CD4-positive, alpha-beta T cell treated with Interleukin-6 at 100 ng/mL for 8 hours (primary cell): ENCODE results near the gene LEFTY1.
"Not testable (repeated sequence)": the region's sequence is repeated elsewhere in the genome, so short reads cannot be mapped to it uniquely, and the experiment has no call there.

Experiments
- DNase-seq: peaks from one replicate; pipeline ENCODE4 v3.0.0-alpha.2; 2020; ENCODE audit warnings: mixed read lengths, low spot score

LEFTY1 gene

GRCh38 chr1:225888289-225888897 is 553 bp downstream of the LEFTY1 start:
- DNase-seq, result no peak

- DNase-seq, result not testable (repeated sequence)
Observed at GRCh38 chr1:225887554-225888288, 1.2 kb downstream of the LEFTY1 start.

GRCh38 chr1:225887030-225887314 is 2.0 kb downstream of the LEFTY1 start:
- DNase-seq, result no peak

DNA sequence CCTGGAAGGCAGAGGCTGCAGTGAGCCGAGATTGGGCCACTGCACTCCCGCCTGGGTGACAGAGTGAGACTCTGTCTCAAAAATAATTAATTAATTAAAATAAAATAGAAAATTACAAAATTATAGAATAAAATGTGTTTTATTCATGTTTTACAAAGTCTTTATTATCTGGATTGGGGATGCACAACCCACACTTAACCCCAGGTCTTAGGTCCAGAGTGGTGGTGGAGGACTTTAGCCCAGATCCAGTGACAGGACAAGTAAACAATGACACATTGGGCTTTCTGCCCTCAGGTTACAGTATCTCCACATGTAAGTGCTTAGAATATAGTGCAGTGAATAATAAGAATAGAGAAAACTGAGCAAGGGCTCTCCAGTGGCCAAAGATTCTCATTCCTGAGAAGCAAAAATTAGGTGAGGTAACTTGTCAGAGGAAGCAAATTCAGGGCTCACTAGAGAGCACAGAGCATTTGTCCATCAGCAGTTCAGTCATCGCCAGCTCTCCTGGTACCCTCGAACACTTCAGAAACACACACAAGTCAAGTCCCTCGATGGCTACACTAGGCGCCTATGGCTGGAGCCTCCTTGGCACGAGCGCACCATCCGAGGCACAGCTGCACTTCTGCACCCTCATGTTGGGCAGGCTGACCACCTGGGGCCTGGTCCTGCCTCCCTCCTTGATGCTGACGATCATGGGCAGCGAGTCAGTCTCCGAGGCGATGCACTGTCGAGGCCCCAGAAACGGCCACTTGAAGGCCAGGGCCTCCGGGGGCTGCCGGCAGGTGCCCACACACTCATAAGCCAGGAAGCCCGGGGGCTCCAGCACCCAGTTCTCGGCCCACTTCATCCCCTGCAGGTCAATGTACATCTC is 2.6 kb downstream of the LEFTY1 start:
- DNase-seq, result no peak

GRCh38 chr1:225885336-225885735 is 3.6 kb downstream of the LEFTY1 start:
- DNase-seq, result no peak

- no peak for DNase-seq
Observed at GRCh38 chr1:225883616-225884265, 5.2 kb downstream of the LEFTY1 start.

DNA sequence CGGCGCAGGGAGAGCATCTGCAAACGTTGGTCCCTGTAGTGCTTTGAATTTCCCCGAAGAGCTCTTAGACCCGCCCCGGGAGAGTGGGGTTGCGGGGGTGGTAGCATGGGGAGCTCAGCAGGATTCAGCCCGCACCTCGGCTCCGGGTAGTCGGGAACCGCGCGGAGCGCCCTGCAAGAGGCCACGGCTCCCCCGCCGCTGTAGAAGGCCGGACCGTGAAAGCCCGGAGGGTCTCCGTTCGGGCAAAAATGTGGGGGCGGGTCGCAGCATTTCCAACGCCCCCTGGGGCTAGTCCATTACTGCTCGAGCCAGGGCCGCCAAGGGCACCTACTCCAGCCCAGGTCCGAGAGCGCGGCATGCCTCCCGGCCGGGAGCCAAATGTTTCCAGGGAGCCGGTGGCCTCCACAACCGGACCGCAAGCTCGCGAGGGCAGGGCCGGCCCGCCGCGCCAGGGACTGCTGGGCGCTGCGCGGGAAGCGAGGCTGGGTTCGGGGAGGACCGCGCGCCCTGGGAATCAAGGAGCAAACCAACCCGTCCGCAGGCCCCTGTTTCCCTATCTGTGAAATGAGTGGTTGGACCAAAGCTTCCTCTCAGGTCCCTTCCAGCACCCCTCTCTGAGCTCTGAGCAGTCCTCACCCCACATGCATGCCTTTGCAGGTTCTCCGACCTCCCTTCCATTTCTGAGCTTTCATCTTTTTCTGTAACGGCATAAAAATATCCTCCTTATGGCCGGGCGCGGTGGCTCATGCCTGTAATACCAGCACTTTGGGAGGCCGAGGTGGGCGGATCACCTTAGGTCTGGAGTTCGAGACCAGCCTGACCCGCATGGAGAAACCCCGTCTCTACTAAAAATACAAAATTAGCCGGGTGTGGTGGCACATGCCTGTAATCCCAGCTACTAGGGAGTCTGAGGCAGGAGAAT is 6.0 kb downstream of the LEFTY1 start:
- DNase-seq, result no peak

DNA sequence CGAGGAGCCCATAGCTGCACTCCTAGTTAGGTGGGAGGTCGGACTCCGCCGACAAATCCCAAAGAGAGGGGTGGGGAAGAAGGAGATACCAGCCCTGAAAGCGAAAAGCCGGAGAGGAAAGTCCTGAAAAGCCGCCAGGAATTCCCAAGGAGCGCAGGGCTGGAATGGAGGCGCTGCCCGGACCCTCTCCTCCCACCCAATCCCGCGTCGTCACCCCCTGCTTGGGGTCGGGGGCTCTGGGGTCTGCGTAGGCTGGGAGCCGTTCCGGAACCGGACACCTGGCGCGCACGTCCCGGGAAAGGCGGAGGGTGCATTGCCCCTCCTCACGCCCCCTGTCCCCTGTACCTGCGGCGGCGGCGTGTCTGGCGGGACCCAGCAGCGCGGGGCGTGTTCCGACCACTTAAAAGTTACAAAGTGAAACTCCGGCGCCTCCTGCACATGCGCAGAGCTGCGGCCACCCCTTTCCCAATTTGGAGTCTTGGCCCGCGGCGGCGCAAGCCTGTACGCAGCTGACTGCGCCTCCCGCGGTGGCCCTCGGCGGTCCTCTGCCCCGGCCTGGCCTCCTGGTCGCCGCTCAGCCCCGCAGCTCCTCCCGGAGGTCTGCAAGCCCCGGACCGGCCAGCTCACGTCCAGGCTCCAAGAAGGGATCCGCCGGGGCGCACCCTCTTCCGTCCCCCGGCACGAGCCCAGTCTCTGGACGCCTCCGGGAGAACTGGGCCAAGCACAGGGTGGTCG is 6.8 kb downstream of the LEFTY1 start, which contains the start of gene TMEM63A:
TMEM63A (minus strand) TSS at position 422 of the 735 bp plus-strand sequence. CDS start 4,800 bp downstream, outside the sequence.
- peak; percentile 88 for DNase-seq

- peak; percentile 67 for DNase-seq
Observed at GRCh38 chr1:225881081-225881958, 7.6 kb downstream of the LEFTY1 start.

DNA sequence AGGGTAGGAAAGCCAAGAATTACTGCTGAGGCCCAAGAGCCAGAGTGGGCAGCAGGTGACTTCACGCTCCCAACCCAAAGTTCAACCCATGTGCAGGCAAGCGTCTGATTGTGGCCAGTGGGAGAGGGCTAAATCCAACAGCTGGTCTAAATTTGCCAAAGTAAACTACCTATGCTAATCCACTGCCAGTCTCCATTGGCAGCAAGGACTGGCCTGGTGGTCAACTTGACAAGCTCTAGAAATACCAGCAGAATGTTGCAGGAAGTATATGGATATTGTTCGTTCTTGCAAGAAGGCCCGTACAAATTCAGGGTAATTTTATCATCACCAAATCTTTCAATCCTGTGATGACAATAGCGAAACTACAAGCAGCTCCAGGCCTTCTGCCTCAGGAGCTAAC is 8.3 kb downstream of the LEFTY1 start:
- no peak for DNase-seq

- no peak for DNase-seq
Observed at GRCh38 chr1:225880222-225880588, 8.7 kb downstream of the LEFTY1 start.

DNA sequence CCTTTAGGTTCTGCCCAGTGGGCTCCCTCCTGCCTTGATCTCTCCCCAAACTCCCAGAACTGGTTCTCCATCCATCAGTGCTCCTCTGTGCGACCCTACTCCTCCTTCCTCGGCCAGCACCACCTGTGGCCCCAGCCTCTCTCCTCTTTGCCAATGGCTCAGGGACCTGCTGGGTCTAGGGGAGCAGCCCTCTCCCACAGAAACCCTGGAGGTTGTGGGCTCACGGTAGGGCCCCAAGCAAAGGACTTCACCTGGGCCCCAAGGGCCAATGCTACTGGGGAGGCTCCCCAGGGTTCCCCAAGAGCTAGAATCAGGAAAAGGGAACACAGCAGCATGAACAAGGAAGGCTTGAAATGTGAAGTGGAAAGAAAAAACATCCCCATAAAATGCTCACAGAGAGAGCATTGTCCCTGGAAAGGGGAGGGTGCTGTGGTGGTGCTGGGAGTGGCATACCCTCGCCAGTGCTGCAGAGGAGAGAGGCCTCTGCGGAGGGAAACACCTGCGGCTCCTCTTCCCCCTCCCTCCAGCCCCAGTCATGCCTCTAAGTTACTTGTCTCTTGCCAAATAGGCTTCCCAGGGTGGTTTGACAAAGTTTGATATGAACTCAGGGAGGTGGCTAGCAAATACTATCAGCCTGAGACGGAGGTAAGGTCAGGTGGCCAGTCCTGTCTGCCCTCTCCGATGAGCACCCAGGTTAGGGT is 9.3 kb downstream of the LEFTY1 start:
- DNase-seq, result no peak

- no peak for DNase-seq
Observed at GRCh38 chr1:225878282-225878681, 10.7 kb downstream of the LEFTY1 start.

DNA sequence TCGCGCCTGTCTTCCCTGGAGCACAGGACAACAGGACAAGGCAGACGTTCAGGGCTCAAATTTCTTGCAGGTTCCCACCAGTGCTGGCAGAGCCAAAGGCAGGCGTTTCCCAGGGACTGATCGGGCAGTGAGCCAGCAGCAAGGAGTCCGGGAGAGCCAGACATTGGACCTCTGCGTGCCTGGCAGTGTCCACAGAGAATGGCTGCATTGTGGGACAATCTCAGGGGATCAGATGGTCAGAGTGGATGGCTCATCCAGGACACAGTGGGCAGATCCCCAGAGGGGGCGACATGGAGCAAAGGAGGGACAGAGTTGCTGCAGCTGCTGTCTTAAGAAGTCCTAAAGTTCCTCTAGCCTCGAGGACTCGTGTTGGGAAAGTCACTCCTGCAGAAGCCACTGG is 11.4 kb downstream of the LEFTY1 start:
- DNase-seq, result no peak

DNA sequence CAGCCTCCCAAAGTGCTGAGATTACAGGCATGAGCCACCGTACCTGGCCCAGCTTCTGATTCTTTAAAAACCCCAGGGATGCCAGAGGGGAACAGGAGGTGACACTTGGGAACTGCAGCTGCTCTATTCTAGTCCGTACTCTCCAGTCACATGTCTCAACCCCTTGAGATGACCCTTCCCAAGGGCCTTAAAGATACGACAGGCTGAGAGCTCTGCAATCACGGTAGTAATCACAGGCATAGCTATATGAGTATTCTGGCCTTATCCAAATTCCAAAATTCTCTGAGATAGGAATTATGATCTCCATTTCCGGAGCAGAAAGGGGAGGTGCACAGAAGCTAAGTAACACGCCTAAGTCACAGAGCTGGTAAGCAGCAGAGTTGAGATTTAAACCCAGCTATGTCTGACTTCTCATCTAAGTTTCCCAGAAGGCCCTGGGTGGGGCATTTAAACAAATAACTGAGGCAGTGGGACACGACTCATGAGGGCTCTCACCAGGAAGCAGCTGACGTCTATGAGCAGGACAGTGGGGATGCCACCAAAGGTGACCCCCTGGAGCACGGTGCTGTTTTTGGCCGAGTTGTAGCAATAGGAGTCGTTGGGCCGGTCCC is 11.9 kb downstream of the LEFTY1 start:
- no peak for DNase-seq

DNA sequence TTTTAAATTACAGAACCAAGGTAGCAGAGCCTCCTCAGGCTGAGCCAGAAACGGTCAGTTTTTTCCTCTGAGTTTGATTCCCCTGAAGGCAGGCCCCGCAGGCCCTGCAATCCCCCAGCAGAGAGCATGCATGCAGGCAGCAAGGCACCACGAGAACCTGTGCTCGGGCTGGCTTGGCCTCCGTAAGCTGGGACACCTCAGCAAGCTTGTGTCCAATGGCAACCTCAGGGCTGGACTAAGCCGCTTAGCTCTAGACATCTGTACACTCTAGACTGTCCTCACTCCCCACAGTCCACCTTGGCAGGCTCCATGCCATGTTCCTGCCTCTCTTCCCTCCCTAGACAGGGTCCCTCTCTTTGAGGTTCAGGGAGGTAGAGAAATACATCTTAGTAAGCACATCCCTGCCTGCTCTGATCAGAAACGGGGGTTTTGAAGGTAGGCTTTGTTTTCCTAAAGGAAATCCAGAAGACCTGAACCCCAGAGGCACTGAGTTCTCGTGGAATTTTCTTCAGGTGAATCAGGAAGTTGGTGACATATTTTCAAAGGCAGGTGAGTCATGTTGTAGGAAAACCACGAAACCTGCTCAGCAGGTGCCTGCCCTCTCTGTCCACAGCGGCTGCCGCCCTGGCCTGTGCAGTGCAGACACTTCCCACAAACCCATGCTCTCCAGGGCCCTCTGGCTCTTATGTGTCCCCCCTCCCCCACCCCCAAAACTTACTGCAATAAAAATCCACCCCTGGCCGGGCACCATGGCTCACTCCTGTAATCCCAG is 13.7 kb downstream of the LEFTY1 start:
- no peak for DNase-seq

DNA sequence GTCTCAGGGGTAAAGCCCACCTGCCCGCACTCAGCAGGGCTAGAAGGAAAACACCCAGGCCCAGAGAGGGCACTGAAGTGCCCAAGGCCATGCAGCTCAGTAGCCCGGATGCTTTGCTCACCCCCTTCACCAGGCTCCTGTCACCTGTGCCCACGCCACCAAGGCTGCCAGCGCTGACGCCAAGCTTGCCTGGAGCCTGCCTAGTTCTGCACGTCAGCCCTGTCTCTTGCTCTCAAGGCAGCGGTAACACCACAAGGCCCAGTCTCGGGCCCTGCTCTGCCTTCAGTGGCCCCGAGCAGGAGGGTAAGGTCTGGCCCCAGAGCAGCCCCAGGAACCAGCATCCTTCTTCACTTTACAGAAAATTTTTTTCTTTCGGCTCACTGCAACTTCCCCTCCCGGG is 14.5 kb downstream of the LEFTY1 start:
- DNase-seq, result no peak
